ENCODE results near the gene MAU2. TPM values are rescaled to one million over a fixed set of nuclear protein-coding genes. Genes with fewer than 3 reads are reported as not detected.

The MAU2 gene
- polyA plus RNA-seq, 1 donor from 2014 or later = 48.3 TPM

DNA sequence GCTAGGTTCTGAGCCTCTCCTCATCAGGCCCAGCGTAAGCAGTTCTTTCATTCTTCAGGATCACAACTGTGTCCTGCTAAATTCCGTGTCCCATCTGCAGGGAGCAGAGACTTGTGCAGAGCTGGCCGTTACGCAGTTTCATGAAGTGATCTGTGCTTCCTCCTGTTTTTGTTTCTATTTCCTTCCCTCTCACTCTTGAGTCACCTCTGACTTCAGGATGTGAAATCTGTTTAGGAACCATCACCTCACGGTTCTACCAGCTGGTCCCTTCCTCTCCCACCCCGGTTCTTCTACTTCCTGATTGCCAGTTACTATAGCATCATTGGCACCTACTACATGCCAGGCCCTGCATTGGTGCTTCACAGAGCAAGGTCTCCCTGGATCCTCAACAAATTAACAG lies 8.5 kb downstream of the MAU2 start:
- Histone ChIP-seq H3K27ac (ENCODE audit: low read length) (no peak overlapping the region), H3K4me3 (ENCODE audit: low read length) (no peak overlapping the region), H3K4me2 (ENCODE audit: low read length) (no peak overlapping the region), H3F3A (ENCODE audit: insufficient read depth, low read length, poor library complexity, severe bottlenecking) (no peaks in the 10 kb centered on the region), H3K36me3 (ENCODE audit: insufficient read depth, low read length) (no peaks in the 10 kb centered on the region), H2AFZ (ENCODE audit: low read depth, low read length) (no peak overlapping the region), H3K79me2 (replicated peaks; ENCODE audit: insufficient read depth, low read length) (peaks cover 12% of the 10 kb centered on the region), H3K9me3 (ENCODE audit: low read length) (no peaks in the 10 kb centered on the region), H3K9ac (ENCODE audit: low read length) (no peak overlapping the region), H3K27me3 (ENCODE audit: insufficient read depth, low read depth, low read length) (no peaks in the 10 kb centered on the region), H3K9me2 (ENCODE audit: insufficient read depth, low read length) (no peaks in the 10 kb centered on the region), H4K20me1 (ENCODE audit: insufficient read depth) (no peaks in the 10 kb centered on the region)
- no peak for TF ChIP-seq EP300 (conservative IDR thresholded peaks at IDR 0.05; ENCODE audit: poor library complexity, severe bottlenecking)
- no peak for TF ChIP-seq MXI1 (conservative IDR thresholded peaks at IDR 0.05; ENCODE audit: poor library complexity, severe bottlenecking)

DNA sequence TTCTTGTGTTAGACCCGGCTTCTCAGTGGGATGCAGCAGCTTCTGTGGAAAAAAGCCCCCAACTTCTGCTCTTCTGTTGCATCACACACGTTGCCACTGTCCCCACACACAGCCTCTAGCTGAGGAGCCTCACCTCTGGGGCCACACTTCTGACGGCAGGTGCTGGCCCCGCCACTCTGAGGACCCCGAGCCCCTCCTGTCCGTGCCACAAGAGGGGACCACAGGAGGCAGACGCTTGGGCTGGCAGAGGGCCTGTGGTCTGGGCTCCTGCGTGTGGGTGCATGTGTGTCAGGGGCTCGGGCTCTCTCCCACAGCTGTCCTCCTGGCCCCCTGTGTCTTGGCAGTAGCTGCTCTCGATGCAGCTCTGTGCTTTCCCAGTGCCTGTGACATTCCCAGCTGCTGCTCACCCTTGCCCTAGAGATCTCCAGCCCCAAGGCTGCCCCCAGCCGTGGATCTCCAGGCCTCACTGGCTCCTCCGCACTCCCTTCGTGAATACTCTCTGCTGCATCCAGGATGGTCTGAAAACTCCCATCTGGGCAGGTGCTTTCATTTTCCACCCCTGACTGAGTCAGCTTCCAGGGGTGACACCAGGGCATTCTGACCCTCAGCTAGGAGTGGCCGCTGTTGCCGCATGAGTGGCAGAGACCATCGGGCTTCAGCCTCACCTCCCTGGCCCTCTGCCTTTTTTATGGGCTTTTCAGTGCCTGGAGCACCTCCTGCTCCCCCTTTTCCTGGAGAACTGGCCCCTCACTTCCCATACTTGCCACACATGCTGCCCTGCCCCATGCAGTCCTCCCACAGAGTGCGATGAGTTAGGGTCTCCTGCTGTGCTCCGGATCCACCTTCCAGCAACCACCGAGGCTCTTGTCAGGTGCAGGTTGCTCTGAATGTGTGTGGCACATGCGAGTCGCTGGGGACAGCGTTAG lies 13.7 kb downstream of the MAU2 start:
- Histone ChIP-seq H3K79me2 (replicated peaks; ENCODE audit: insufficient read depth, low read length) (no peaks in the 10 kb centered on the region), H2AFZ (ENCODE audit: low read depth, low read length) (no peak overlapping the region), H3K9me3 (ENCODE audit: low read length) (no peaks in the 10 kb centered on the region), H4K20me1 (ENCODE audit: insufficient read depth) (no peaks in the 10 kb centered on the region), H3K36me3 (ENCODE audit: insufficient read depth, low read length) (no peaks in the 10 kb centered on the region), H3K27ac (ENCODE audit: low read length) (no peak overlapping the region), H3F3A (ENCODE audit: insufficient read depth, low read length, poor library complexity, severe bottlenecking) (no peaks in the 10 kb centered on the region), H3K4me3 (ENCODE audit: low read length) (no peak overlapping the region), H3K27me3 (ENCODE audit: insufficient read depth, low read depth, low read length) (no peaks in the 10 kb centered on the region), H3K9me2 (ENCODE audit: insufficient read depth, low read length) (no peaks in the 10 kb centered on the region), H3K4me2 (ENCODE audit: low read length) (no peak overlapping the region), H3K9ac (ENCODE audit: low read length) (no peak overlapping the region)
- no peak for TF ChIP-seq RAD21 (conservative IDR thresholded peaks at IDR 0.05)
- TF ChIP-seq SMC3 (conservative IDR thresholded peaks at IDR 0.05; ENCODE audit: poor library complexity) = no peak
- TF ChIP-seq, protein P1, sequence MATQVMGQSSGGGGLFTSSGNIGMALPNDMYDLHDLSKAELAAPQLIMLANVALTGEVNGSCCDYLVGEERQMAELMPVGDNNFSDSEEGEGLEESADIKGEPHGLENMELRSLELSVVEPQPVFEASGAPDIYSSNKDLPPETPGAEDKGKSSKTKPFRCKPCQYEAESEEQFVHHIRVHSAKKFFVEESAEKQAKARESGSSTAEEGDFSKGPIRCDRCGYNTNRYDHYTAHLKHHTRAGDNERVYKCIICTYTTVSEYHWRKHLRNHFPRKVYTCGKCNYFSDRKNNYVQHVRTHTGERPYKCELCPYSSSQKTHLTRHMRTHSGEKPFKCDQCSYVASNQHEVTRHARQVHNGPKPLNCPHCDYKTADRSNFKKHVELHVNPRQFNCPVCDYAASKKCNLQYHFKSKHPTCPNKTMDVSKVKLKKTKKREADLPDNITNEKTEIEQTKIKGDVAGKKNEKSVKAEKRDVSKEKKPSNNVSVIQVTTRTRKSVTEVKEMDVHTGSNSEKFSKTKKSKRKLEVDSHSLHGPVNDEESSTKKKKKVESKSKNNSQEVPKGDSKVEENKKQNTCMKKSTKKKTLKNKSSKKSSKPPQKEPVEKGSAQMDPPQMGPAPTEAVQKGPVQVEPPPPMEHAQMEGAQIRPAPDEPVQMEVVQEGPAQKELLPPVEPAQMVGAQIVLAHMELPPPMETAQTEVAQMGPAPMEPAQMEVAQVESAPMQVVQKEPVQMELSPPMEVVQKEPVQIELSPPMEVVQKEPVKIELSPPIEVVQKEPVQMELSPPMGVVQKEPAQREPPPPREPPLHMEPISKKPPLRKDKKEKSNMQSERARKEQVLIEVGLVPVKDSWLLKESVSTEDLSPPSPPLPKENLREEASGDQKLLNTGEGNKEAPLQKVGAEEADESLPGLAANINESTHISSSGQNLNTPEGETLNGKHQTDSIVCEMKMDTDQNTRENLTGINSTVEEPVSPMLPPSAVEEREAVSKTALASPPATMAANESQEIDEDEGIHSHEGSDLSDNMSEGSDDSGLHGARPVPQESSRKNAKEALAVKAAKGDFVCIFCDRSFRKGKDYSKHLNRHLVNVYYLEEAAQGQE (IDR thresholded peaks at IDR 0.05; ENCODE audit: borderline replicate concordance) = no peak
- TF ChIP-seq, protein P2, sequence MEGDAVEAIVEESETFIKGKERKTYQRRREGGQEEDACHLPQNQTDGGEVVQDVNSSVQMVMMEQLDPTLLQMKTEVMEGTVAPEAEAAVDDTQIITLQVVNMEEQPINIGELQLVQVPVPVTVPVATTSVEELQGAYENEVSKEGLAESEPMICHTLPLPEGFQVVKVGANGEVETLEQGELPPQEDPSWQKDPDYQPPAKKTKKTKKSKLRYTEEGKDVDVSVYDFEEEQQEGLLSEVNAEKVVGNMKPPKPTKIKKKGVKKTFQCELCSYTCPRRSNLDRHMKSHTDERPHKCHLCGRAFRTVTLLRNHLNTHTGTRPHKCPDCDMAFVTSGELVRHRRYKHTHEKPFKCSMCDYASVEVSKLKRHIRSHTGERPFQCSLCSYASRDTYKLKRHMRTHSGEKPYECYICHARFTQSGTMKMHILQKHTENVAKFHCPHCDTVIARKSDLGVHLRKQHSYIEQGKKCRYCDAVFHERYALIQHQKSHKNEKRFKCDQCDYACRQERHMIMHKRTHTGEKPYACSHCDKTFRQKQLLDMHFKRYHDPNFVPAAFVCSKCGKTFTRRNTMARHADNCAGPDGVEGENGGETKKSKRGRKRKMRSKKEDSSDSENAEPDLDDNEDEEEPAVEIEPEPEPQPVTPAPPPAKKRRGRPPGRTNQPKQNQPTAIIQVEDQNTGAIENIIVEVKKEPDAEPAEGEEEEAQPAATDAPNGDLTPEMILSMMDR (IDR thresholded peaks at IDR 0.05; ENCODE audit: poor library complexity, severe bottlenecking) = no peak
- no peak for TF ChIP-seq MXI1 (conservative IDR thresholded peaks at IDR 0.05; ENCODE audit: poor library complexity, severe bottlenecking)
- TF ChIP-seq POLR2AphosphoS5 (IDR thresholded peaks at IDR 0.05) = no peak
- TF ChIP-seq TAF1 (IDR thresholded peaks at IDR 0.05; ENCODE audit: low read depth) = no peak
- no peak for TF ChIP-seq EZH2 (IDR thresholded peaks at IDR 0.05; ENCODE audit: borderline replicate concordance, insufficient read depth, low read length, poor library complexity, severe bottlenecking)
- TF ChIP-seq EP300 (conservative IDR thresholded peaks at IDR 0.05; ENCODE audit: poor library complexity, severe bottlenecking) = no peak
